Liver (tissue), 9 donors: Measurements from ENCODE around the gene RPS6KC1. TPM values are rescaled to one million over a fixed set of nuclear protein-coding genes. Genes with fewer than 3 reads are reported as not detected.

ENCODE experiments used
- DNase-seq: peaks from one replicate; pipeline ENCODE4 v3.0.0-alpha.2; 2017; ENCODE audit warnings: low spot score
- H3K27ac ChIP-seq, 2 donors: one replicate each; pipeline ENCODE4 v1.7.0; 2013; ENCODE audit warnings: inconsistent platforms in 2 of 2, low read length in 2 of 2, control low read depth in 1 of 2, low read depth in 1 of 2, mild to moderate bottlenecking in 1 of 2
- H3K27me3 ChIP-seq, 4 donors: one replicate each; pipeline versions ENCODE4 v1.6.1 to v1.7.0; 2013; ENCODE audit warnings: low read length in 3 of 4, inconsistent platforms in 1 of 4, mild to moderate bottlenecking in 1 of 4, moderate library complexity in 1 of 4; ENCODE audit not compliant: control insufficient read depth in 4 of 4, insufficient read depth in 4 of 4
- H3K36me3 ChIP-seq, 4 donors: one replicate each; pipeline versions ENCODE4 v1.6.1 to v1.7.0; 2013; ENCODE audit warnings: low read length in 3 of 4, mild to moderate bottlenecking in 3 of 4, low read depth in 1 of 4, moderate library complexity in 1 of 4; ENCODE audit not compliant: control insufficient read depth in 4 of 4, insufficient read depth in 3 of 4
- H3K4me1 ChIP-seq, 4 donors: one replicate each; pipeline versions ENCODE4 v1.6.1 to v1.7.0; 2013; ENCODE audit warnings: low read length in 3 of 4, mild to moderate bottlenecking in 3 of 4, moderate library complexity in 1 of 4; ENCODE audit not compliant: control insufficient read depth in 4 of 4, insufficient read depth in 4 of 4
- H3K4me3 ChIP-seq, 3 donors: one replicate each; pipeline versions ENCODE4 v1.6.1 to v1.7.0; 2013; ENCODE audit warnings: low read length in 3 of 3, control low read depth in 1 of 3, low read depth in 1 of 3, mild to moderate bottlenecking in 1 of 3
- H3K9ac ChIP-seq, 2 donors: one replicate each; pipeline ENCODE4 v1.7.0; 2013; ENCODE audit warnings: low read length in 2 of 2, mild to moderate bottlenecking in 2 of 2, moderate library complexity in 2 of 2, control low read depth in 1 of 2, low read depth in 1 of 2
- H3K9me3 ChIP-seq, 4 donors: one replicate each; pipeline versions ENCODE4 v1.6.1 to v1.7.0; 2013; ENCODE audit warnings: low read length in 3 of 4; ENCODE audit not compliant: control insufficient read depth in 4 of 4
- CTCF ChIP-seq: fragments of 150-350 bp; IDR thresholded peaks from 2 replicates; pipeline ENCODE4 v1.5.1; 2017; ENCODE audit warnings: improper control_type of control experiment, low read depth, low read length; ENCODE audit not compliant: missing input control
- EGR1 ChIP-seq, 2 donors: IDR thresholded peaks; 2 replicates each; pipeline ENCODE4 v1.6.1; 2016 to 2018; ENCODE audit warnings: antibody characterized with exemption in 2 of 2, low read depth in 2 of 2
- FOXA2 ChIP-seq: IDR thresholded peaks from 2 replicates; pipeline ENCODE4 v1.6.1; 2016; ENCODE audit warnings: antibody characterized with exemption
- GABPA ChIP-seq, 2 donors: IDR thresholded peaks in 1 of 2; conservative IDR thresholded peaks in 1 of 2; 2 replicates each; pipeline ENCODE4 v1.6.1; 2016; ENCODE audit warnings: antibody characterized with exemption in 2 of 2, mild to moderate bottlenecking in 1 of 2, moderate library complexity in 1 of 2
- HNF4A ChIP-seq, 2 donors: conservative IDR thresholded peaks; 2 replicates each; pipeline ENCODE4 v1.6.1; 2016; ENCODE audit warnings: antibody characterized with exemption in 2 of 2, mild to moderate bottlenecking in 2 of 2
- HNF4G ChIP-seq: IDR thresholded peaks from 2 replicates; pipeline ENCODE4 v1.6.1; 2016; ENCODE audit warnings: antibody characterized with exemption
- JUND ChIP-seq, 2 donors: IDR thresholded peaks; 2 replicates each; pipeline ENCODE4 v1.6.1; 2016; ENCODE audit warnings: antibody characterized with exemption in 2 of 2
- MAX ChIP-seq: IDR thresholded peaks from 2 replicates; pipeline ENCODE4 v1.6.1; 2016; ENCODE audit warnings: antibody characterized with exemption
- NR2F2 ChIP-seq: IDR thresholded peaks from 2 replicates; pipeline ENCODE4 v1.6.1; 2016; ENCODE audit warnings: antibody characterized with exemption
- RAD21 ChIP-seq, 2 donors: IDR thresholded peaks; 2 replicates each; pipeline ENCODE4 v1.6.1; 2016; ENCODE audit warnings: antibody characterized with exemption in 2 of 2, mild to moderate bottlenecking in 2 of 2
- RXRA ChIP-seq, 2 donors: IDR thresholded peaks; 2 replicates each; pipeline ENCODE4 v1.6.1; 2017 to 2018; ENCODE audit warnings: antibody characterized with exemption in 2 of 2, mild to moderate bottlenecking in 1 of 2
- TAF1 ChIP-seq: conservative IDR thresholded peaks from 2 replicates; pipeline ENCODE4 v1.6.1; 2016; ENCODE audit warnings: antibody characterized with exemption, mild to moderate bottlenecking
- YY1 ChIP-seq: IDR thresholded peaks from 2 replicates; pipeline ENCODE4 v1.6.1; 2016; ENCODE audit warnings: antibody characterized with exemption, mild to moderate bottlenecking
- WGBS: extraction: QIAGEN DNeasy Blood & Tissue Kit; methylation state at CpG from one replicate; pipeline ENCODE4 v1.1.7; 2013; 5-methylcytosine and 5-hydroxymethylcytosine counted together
- polyA plus RNA-seq, 2 donors: library from polyadenylated mRNA; stranded (reverse) in 1 of 2; unstranded in 1 of 2; fragments of 200-250 nt in 1 of 2; fragments of >200 nt in 1 of 2; fragmentation: Nextera tagmentation in 1 of 2; extraction: Ambion mirVana in 1 of 2; gene quantifications; one replicate each; pipeline versions ENCODE4 v1.2.1 to v1.2.3, GENCODE V29; 2013 to 2015
- total RNA-seq, 2 donors: library from RNA; depleted of rRNA; stranded (reverse); fragments of >200 nt; gene quantifications; one replicate each; pipeline ENCODE4 v1.2.3, GENCODE V29; 2014
- TF ChIP-seq, protein P1 (sequence below): IDR thresholded peaks from 2 replicates; pipeline ENCODE4 v1.6.1; 2016; ENCODE audit warnings: antibody characterized with exemption, mild to moderate bottlenecking
- donor health status: healthy.
- donor health status: healthy.
- donor health status: healthy.
- donor health status: healthy.
- donor health status: healthy.

The RPS6KC1 gene
- total and polyA plus RNA-seq, 4 donors: 3.5 to 15.6 (median 9.8) TPM

GRCh38 chr1:213122514-213122929 lies 71.5 kb downstream of the RPS6KC1 start:
- peaks cover 0 to 10% (median 5%) of the 10 kb centered on the region in 4 donors for H3K4me1 ChIP-seq

GRCh38 chr1:213123087-213123486 lies 72.0 kb downstream of the RPS6KC1 start:
- TF ChIP-seq FOXA2: no peak
- no peak for TF ChIP-seq MAX
- no peak for TF ChIP-seq TAF1
- TF ChIP-seq HNF4A (conservative IDR thresholded peaks at IDR 0.05): peak; percentile 23 to 33
- no peak for TF ChIP-seq JUND (IDR thresholded peaks at IDR 0.05)
- Histone ChIP-seq H3K36me3 (no peaks in the 10 kb centered on the region), H3K27ac (no peak overlapping the region), H3K27me3 (no peaks in the 10 kb centered on the region), H3K4me3 (no peak overlapping the region), H3K9me3 (no peaks in the 10 kb centered on the region), H3K9ac (no peak overlapping the region), H3K4me1 (peaks cover 0 to 10% (median 5%) of the 10 kb centered on the region in 4 donors)
- 91% methylated on average over 3 of the region's 3 CpGs for WGBS
- DNase-seq: no peak

More at GRCh38 chr1:213122514-213122929, 71.5 kb downstream of the RPS6KC1 start:
- Histone ChIP-seq H3K4me3 (no peak overlapping the region), H3K27ac (no peak overlapping the region), H3K36me3 (no peaks in the 10 kb centered on the region), H3K9ac (no peak overlapping the region), H3K27me3 (no peaks in the 10 kb centered on the region), H3K9me3 (no peaks in the 10 kb centered on the region)
- TF ChIP-seq CTCF: peak; percentile 29
- no peak for TF ChIP-seq HNF4G
- no peak for TF ChIP-seq RXRA (IDR thresholded peaks at IDR 0.05)
- TF ChIP-seq RAD21 (IDR thresholded peaks at IDR 0.05): peak; percentile 72 to 74
- TF ChIP-seq NR2F2: no peak
- no peak for TF ChIP-seq YY1
- TF ChIP-seq, protein P1, sequence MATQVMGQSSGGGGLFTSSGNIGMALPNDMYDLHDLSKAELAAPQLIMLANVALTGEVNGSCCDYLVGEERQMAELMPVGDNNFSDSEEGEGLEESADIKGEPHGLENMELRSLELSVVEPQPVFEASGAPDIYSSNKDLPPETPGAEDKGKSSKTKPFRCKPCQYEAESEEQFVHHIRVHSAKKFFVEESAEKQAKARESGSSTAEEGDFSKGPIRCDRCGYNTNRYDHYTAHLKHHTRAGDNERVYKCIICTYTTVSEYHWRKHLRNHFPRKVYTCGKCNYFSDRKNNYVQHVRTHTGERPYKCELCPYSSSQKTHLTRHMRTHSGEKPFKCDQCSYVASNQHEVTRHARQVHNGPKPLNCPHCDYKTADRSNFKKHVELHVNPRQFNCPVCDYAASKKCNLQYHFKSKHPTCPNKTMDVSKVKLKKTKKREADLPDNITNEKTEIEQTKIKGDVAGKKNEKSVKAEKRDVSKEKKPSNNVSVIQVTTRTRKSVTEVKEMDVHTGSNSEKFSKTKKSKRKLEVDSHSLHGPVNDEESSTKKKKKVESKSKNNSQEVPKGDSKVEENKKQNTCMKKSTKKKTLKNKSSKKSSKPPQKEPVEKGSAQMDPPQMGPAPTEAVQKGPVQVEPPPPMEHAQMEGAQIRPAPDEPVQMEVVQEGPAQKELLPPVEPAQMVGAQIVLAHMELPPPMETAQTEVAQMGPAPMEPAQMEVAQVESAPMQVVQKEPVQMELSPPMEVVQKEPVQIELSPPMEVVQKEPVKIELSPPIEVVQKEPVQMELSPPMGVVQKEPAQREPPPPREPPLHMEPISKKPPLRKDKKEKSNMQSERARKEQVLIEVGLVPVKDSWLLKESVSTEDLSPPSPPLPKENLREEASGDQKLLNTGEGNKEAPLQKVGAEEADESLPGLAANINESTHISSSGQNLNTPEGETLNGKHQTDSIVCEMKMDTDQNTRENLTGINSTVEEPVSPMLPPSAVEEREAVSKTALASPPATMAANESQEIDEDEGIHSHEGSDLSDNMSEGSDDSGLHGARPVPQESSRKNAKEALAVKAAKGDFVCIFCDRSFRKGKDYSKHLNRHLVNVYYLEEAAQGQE: no peak
- TF ChIP-seq GABPA (IDR thresholded peaks at IDR 0.05 in 1 of 2, conservative IDR thresholded peaks at IDR 0.05 in 1 of 2): peak in 1 of 2 donors; percentile 19
- DNase-seq: no peak

- no peak overlapping the region for H3K9ac ChIP-seq
- no peak overlapping the region for H3K27ac ChIP-seq
- no peak overlapping the region for H3K4me3 ChIP-seq
- H3K4me1 ChIP-seq: peaks cover 0 to 10% (median 5%) of the 10 kb centered on the region in 4 donors
- no peak for DNase-seq
- TF ChIP-seq EGR1 (IDR thresholded peaks at IDR 0.05; ENCODE audit: low read depth in 2 of 2) (no peak), CTCF (no peak), RXRA (IDR thresholded peaks at IDR 0.05) (peak in 1 of 2 donors; percentile 12), JUND (IDR thresholded peaks at IDR 0.05) (peak in 1 of 2 donors; percentile 48), YY1 (no peak)
- no peaks in the 10 kb centered on the region for H3K36me3 ChIP-seq
- no peaks in the 10 kb centered on the region for H3K27me3 ChIP-seq
- WGBS: 92% methylated on average over 2 of the region's 2 CpGs
- no peaks in the 10 kb centered on the region for H3K9me3 ChIP-seq
These were observed 72.5 kb downstream of the RPS6KC1 start for GRCh38 chr1:213123536-213123935.
